ENCODE data around the gene ANO3.

Gene ANO3

GRCh38 chr11:26359055-26359454 lies 27.1 kb downstream of the ANO3 start:
- H3K9ac ChIP-seq (ENCODE audit: low read depth, low read length) = no peak overlapping the region
- no peaks in the 10 kb centered on the region for H3K36me3 ChIP-seq (ENCODE audit: insufficient read depth, low read length)
- no peaks in the 10 kb centered on the region for H3K27me3 ChIP-seq (ENCODE audit: insufficient read depth, low read length)
- H3K4me1 ChIP-seq (ENCODE audit: insufficient read depth, low read length) = no peaks in the 10 kb centered on the region
- H3K4me3 ChIP-seq (ENCODE audit: low read length) = no peak overlapping the region
- H3K9me3 ChIP-seq (ENCODE audit: insufficient read depth, low read depth, low read length) = peaks cover 5% of the 10 kb centered on the region; the same call in 1 of the 2 replicates
- no peak overlapping the region for H3K27ac ChIP-seq (ENCODE audit: low read depth, low read length)

GRCh38 chr11:26365284-26365683 lies 33.4 kb downstream of the ANO3 start:
- Histone ChIP-seq H3K27ac (ENCODE audit: low read depth, low read length) (no peak overlapping the region), H3K36me3 (ENCODE audit: insufficient read depth, low read length) (no peaks in the 10 kb centered on the region), H3K9ac (ENCODE audit: low read depth, low read length) (no peak overlapping the region), H3K27me3 (ENCODE audit: insufficient read depth, low read length) (no peaks in the 10 kb centered on the region), H3K9me3 (ENCODE audit: insufficient read depth, low read depth, low read length) (peaks cover 34% of the 10 kb centered on the region), H3K4me1 (ENCODE audit: insufficient read depth, low read length) (no peaks in the 10 kb centered on the region), H3K4me3 (ENCODE audit: low read length) (no peak overlapping the region)
- WGBS = 100% methylated on average over 1 of the region's 1 CpG

GRCh38 chr11:26377619-26378018 lies 45.7 kb downstream of the ANO3 start:
- Histone ChIP-seq H3K9me3 (ENCODE audit: insufficient read depth, low read depth, low read length) (peaks cover 41% of the 10 kb centered on the region), H3K36me3 (ENCODE audit: insufficient read depth, low read length) (no peaks in the 10 kb centered on the region), H3K27ac (ENCODE audit: low read depth, low read length) (no peak overlapping the region), H3K4me1 (ENCODE audit: insufficient read depth, low read length) (no peaks in the 10 kb centered on the region), H3K9ac (ENCODE audit: low read depth, low read length) (no peak overlapping the region), H3K4me3 (ENCODE audit: low read length) (no peak overlapping the region), H3K27me3 (ENCODE audit: insufficient read depth, low read length) (no peaks in the 10 kb centered on the region)
- 90% methylated on average over 1 of the region's 1 CpG for WGBS

DNA sequence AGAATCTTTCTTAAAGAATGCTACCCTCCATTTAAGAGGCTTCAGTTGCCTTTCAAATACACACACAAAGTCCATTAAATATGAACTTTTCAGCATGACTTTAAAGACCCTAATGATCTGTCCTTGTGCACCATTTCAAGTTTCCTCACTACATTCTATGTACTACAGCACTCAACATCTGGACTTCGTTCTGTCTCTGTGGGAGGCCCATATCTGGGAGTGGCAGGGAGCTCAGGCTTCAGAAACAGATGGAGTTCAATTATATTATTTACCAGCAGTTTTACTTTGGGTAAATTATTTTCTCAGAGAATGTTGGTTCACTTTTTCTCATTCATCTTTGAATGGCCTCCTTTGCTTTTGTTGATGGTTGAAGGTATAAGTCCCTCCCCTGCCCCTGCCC lies 67.4 kb downstream of the ANO3 start:
- WGBS = 80% methylated on average over 1 of the region's 1 CpG
- H3K9me3 ChIP-seq (ENCODE audit: insufficient read depth, low read depth, low read length) = no peaks in the 10 kb centered on the region

DNA sequence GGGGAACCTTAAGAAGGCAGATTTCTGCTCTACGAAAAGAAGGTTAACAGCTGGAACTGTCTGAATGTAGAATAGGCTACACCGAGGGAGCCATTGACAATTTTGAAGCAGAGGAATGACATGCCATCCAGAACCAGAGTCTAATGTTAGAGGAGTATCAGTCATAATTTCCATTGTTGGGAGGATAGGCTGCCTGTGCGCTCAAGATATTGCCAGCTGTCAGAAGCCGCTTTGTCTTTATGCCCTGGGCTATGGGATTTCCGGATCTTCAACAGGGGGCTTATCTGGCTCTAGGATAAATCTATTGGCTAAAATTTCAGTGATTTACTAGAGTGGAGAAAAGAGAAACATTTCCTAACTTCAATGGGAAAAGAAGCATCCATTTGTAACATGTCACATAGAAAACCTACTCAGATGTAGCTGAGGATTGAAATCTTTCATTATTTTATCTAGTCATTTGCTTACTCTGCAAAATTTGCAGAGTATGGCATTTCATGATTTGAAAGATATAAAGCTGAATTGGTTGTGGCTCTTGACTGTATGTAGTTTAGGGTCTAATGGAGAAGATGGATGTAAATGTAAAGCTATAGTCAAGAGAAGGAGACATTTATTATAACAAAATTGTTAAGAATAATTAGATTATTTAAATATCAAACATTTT lies 78.9 kb downstream of the ANO3 start:
- Histone ChIP-seq H3K9me3 (ENCODE audit: insufficient read depth, low read depth, low read length) (no peaks in the 10 kb centered on the region), H3K36me3 (ENCODE audit: insufficient read depth, low read length) (no peaks in the 10 kb centered on the region), H3K4me3 (ENCODE audit: low read length) (no peak overlapping the region), H3K27ac (ENCODE audit: low read depth, low read length) (no peak overlapping the region), H3K27me3 (ENCODE audit: insufficient read depth, low read length) (no peaks in the 10 kb centered on the region), H3K4me1 (ENCODE audit: insufficient read depth, low read length) (no peaks in the 10 kb centered on the region), H3K9ac (ENCODE audit: low read depth, low read length) (no peak overlapping the region)
- WGBS = 92% methylated on average over 5 of the region's 5 CpGs

More for the DNA sequence above, 67.4 kb downstream of the ANO3 start:
- H3K27me3 ChIP-seq (ENCODE audit: insufficient read depth, low read length) = no peaks in the 10 kb centered on the region
- H3K9ac ChIP-seq (ENCODE audit: low read depth, low read length) = no peak overlapping the region
- no peaks in the 10 kb centered on the region for H3K36me3 ChIP-seq (ENCODE audit: insufficient read depth, low read length)
- H3K27ac ChIP-seq (ENCODE audit: low read depth, low read length) = no peak overlapping the region
- no peak overlapping the region for H3K4me3 ChIP-seq (ENCODE audit: low read length)
- H3K4me1 ChIP-seq (ENCODE audit: insufficient read depth, low read length) = no peaks in the 10 kb centered on the region

DNA sequence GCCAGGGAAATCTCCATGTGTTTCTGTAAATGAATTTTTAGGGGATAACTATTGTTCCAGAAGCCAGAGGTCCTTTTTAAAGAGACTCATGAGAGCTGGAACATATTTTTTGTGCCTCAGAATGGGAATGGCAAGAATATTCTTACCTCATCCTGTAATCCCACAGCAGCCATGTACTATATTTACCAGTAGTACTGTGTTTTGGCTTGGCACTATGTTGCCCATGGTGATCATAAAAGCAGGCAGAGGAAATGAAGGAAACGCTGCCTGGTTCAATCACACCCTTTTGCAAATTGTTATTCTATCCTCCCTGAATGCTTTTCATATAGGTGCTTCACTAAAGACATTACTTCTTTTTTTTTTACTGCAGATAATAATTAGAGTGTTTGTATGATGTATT lies 81.0 kb downstream of the ANO3 start:
- H3K27me3 ChIP-seq (ENCODE audit: insufficient read depth, low read length) = no peaks in the 10 kb centered on the region
- H3K36me3 ChIP-seq (ENCODE audit: insufficient read depth, low read length) = no peaks in the 10 kb centered on the region
- H3K4me1 ChIP-seq (ENCODE audit: insufficient read depth, low read length) = no peaks in the 10 kb centered on the region
- 75% methylated on average over 1 of the region's 1 CpG for WGBS
- no peak overlapping the region for H3K27ac ChIP-seq (ENCODE audit: low read depth, low read length)
- H3K4me3 ChIP-seq (ENCODE audit: low read length) = no peak overlapping the region
- no peak overlapping the region for H3K9ac ChIP-seq (ENCODE audit: low read depth, low read length)
- H3K9me3 ChIP-seq (ENCODE audit: insufficient read depth, low read depth, low read length) = no peaks in the 10 kb centered on the region

DNA sequence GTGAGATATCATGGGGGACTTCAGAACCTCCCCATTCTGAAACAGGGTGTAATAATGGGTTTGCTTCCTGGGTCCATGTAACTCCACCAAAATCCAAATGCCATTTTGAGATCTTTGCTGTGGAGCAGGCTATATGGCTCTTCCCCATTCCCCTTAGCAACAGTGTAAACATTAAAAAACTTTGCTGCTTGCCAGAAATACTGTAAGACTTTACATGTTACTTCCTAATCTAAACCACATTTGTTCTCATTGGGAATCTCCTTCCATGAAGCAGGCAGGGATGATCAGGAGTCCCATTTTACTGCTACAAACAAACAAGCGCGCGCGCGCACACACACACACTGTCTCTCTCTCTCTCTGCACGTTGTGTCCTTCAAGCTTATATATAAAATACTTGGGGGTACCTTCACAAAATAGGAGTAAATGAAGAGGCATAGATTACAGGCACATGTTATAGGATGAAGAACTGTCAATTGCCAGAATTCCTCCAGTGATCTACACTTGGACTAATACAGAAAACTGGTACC lies 86.5 kb downstream of the ANO3 start:
- Histone ChIP-seq H3K27me3 (ENCODE audit: insufficient read depth, low read length) (no peaks in the 10 kb centered on the region), H3K9me3 (ENCODE audit: insufficient read depth, low read depth, low read length) (no peaks in the 10 kb centered on the region), H3K27ac (ENCODE audit: low read depth, low read length) (no peak overlapping the region), H3K4me1 (ENCODE audit: insufficient read depth, low read length) (no peaks in the 10 kb centered on the region), H3K4me3 (ENCODE audit: low read length) (no peak overlapping the region), H3K9ac (ENCODE audit: low read depth, low read length) (no peak overlapping the region), H3K36me3 (ENCODE audit: insufficient read depth, low read length) (no peaks in the 10 kb centered on the region)
- 99% methylated on average over 6 of the region's 6 CpGs for WGBS

DNA sequence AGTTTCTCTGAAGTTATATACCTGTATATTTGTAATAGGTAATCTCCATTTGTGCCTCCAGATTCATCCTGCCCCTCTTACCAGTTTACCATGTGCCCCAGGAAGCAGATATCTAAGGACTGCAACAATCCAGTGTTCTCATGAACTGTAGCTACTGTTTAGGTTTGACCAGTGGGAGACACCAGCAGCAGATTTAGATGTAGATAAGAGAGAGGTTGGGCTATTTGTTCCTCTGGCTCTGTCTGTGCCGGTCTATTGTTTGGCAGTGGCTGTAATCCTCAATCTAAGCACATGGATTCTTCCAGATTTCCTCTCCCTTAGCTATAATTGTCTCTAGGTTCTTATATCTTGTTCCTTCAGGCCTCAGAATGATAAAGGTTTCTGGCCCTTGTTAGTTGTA lies 88.4 kb downstream of the ANO3 start:
- WGBS = 0% methylated on average over 1 of the region's 1 CpG
- Histone ChIP-seq H3K27ac (ENCODE audit: low read depth, low read length) (no peak overlapping the region), H3K27me3 (ENCODE audit: insufficient read depth, low read length) (no peaks in the 10 kb centered on the region), H3K36me3 (ENCODE audit: insufficient read depth, low read length) (no peaks in the 10 kb centered on the region), H3K9me3 (ENCODE audit: insufficient read depth, low read depth, low read length) (no peaks in the 10 kb centered on the region), H3K4me1 (ENCODE audit: insufficient read depth, low read length) (no peaks in the 10 kb centered on the region), H3K9ac (ENCODE audit: low read depth, low read length) (no peak overlapping the region), H3K4me3 (ENCODE audit: low read length) (no peak overlapping the region)

DNA sequence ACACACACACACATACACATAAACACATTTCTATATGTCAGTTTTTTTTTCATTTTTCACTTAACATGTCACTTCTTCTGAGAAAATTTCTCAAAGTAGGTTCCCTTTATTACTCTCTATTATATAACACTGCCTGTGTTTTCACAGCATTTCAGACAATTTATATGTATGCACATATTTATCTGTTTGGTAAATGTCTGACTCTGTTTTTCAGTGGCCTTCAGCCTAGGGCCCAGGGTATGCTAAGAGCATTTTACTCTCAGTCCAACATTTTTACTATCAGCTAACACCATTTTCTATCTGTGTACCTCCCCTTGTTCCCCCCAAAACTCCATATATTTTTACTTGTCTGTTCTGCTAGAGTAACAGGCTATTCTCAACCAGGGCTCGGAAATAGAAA lies 92.3 kb downstream of the ANO3 start:
- H3K36me3 ChIP-seq (ENCODE audit: insufficient read depth, low read length) = no peaks in the 10 kb centered on the region
- WGBS = 33% methylated on average over 1 of the region's 1 CpG
- no peak overlapping the region for H3K9ac ChIP-seq (ENCODE audit: low read depth, low read length)
- no peak overlapping the region for H3K27ac ChIP-seq (ENCODE audit: low read depth, low read length)
- H3K4me3 ChIP-seq (ENCODE audit: low read length) = no peak overlapping the region
- no peaks in the 10 kb centered on the region for H3K4me1 ChIP-seq (ENCODE audit: insufficient read depth, low read length)
- no peaks in the 10 kb centered on the region for H3K9me3 ChIP-seq (ENCODE audit: insufficient read depth, low read depth, low read length)
- no peaks in the 10 kb centered on the region for H3K27me3 ChIP-seq (ENCODE audit: insufficient read depth, low read length)

GRCh38 chr11:26439854-26440253 lies 107.9 kb downstream of the ANO3 start:
- H3K9ac ChIP-seq (ENCODE audit: low read depth, low read length) = no peak overlapping the region
- H3K36me3 ChIP-seq (ENCODE audit: insufficient read depth, low read length) = no peaks in the 10 kb centered on the region
- no peak overlapping the region for H3K27ac ChIP-seq (ENCODE audit: low read depth, low read length)
- H3K4me3 ChIP-seq (ENCODE audit: low read length) = no peak overlapping the region
- WGBS = 100% methylated on average over 4 of the region's 5 CpGs
- H3K9me3 ChIP-seq (ENCODE audit: insufficient read depth, low read depth, low read length) = no peaks in the 10 kb centered on the region
- no peaks in the 10 kb centered on the region for H3K4me1 ChIP-seq (ENCODE audit: insufficient read depth, low read length)
- no peaks in the 10 kb centered on the region for H3K27me3 ChIP-seq (ENCODE audit: insufficient read depth, low read length)

GRCh38 chr11:26442131-26442530 lies 110.2 kb downstream of the ANO3 start:
- WGBS = 88% methylated on average over 1 of the region's 2 CpGs

DNA sequence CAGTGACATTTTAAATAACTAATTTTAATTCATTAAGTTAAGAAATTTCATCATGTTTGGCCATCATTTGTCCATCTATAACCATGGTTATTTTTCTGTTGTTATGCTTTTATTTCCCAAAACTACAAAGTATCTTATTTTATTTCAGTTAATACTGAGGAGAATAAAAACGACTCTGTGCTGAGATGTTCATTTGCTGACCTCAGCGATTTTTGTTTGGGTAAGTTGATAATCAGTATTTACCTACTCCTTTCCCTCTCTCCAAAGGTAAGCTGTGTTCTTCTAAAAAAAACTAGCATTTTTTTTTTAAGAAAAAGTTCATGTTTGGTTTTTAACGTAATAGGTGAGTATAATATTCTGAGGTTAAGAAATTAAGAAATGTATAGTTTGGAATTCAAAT lies 111.7 kb downstream of the ANO3 start:
- no CpG with 5 or more reads among the region's 3 CpGs for WGBS
- H3K4me3 ChIP-seq (ENCODE audit: low read length) = no peak overlapping the region
- H3K9me3 ChIP-seq (ENCODE audit: insufficient read depth, low read depth, low read length) = no peaks in the 10 kb centered on the region
- H3K4me1 ChIP-seq (ENCODE audit: insufficient read depth, low read length) = no peaks in the 10 kb centered on the region
- no peaks in the 10 kb centered on the region for H3K27me3 ChIP-seq (ENCODE audit: insufficient read depth, low read length)
- no peak overlapping the region for H3K9ac ChIP-seq (ENCODE audit: low read depth, low read length)
- H3K27ac ChIP-seq (ENCODE audit: low read depth, low read length) = no peak overlapping the region
- no peaks in the 10 kb centered on the region for H3K36me3 ChIP-seq (ENCODE audit: insufficient read depth, low read length)

More at GRCh38 chr11:26442131-26442530, 110.2 kb downstream of the ANO3 start:
- no peaks in the 10 kb centered on the region for H3K36me3 ChIP-seq (ENCODE audit: insufficient read depth, low read length)
- H3K9me3 ChIP-seq (ENCODE audit: insufficient read depth, low read depth, low read length) = no peaks in the 10 kb centered on the region
- no peaks in the 10 kb centered on the region for H3K27me3 ChIP-seq (ENCODE audit: insufficient read depth, low read length)
- no peak overlapping the region for H3K27ac ChIP-seq (ENCODE audit: low read depth, low read length)
- no peak overlapping the region for H3K4me3 ChIP-seq (ENCODE audit: low read length)
- H3K4me1 ChIP-seq (ENCODE audit: insufficient read depth, low read length) = no peaks in the 10 kb centered on the region
- no peak overlapping the region for H3K9ac ChIP-seq (ENCODE audit: low read depth, low read length)
